Measurements from ENCODE around the gene KHDRBS1.
"Not testable (repeated sequence)": the region's sequence is repeated elsewhere in the genome, so short reads cannot be mapped to it uniquely, and the experiment has no call there.

KHDRBS1 gene

GRCh38 chr1:32066489-32066873 is 52.8 kb downstream of the KHDRBS1 start:
- no peak for FAIRE-seq

DNA sequence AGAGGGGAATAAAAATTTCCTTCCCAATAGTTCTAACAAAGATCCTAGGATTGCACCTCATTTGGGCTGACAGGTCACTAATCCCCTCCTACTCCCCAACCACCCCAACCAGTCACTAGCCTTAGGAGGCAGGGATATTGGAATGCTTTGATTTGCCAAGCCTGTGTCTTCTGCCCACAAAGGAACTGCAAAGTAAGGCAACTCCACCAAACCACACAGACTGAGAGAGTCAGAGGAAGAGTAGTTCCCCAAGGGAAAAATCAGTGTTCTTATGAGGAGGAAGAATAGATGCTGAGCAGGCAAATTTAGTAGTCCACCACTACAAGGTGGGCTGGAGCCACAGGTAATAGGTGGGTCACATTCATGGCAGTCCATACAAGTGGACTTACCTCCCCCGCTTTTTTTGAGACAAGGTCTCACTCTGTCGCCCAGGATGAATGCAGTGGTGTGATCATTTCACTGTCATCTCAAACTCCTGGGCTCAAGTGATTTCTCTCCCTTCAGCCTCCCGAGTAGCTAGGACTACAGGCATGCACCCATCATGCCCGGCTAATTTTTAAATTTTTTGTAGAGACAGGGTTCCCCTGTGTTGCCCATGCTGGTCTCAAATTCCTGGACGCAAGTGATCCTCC is 55.4 kb downstream of the KHDRBS1 start:
- no peak for FAIRE-seq

DNA sequence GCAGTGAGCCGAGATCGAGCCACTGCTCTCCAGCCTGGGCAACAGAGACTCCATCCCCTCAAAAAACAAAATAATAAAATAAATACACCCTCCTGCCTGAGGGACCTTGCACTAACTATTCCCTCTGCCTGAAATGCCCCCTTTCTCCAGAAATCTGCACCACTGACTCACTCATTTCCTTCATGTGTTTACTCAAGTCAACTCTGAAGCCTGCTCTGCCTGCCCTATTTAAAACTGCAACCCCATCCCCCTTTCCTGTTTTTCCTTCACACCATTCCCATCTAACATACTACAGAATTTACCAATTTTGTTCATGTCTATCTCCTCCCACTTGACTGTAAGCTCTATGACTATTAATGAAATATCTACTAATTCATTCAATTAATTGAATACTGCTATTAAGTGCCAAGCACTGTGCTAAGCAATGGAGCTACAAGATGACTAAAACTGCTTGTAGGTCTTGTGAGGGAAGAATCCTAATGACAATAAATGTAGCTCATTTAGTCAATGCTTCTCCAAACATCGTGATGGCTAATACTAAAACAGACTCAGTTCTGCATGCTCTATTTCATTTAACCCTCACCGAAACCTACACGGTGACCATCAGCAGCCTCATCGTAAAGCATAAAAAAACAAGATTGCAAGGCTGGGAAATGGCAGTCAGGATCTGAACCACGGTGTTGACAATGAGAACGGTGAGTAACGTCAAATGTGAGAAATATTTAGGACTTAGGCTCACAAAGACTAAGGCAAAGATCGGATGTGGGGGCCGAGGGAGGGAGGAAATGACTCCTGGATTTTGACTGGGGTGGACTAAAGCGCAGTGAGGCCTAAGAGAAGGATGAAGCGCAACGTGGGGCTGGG is 58.3 kb downstream of the KHDRBS1 start:
- FAIRE-seq = no peak

GRCh38 chr1:32072622-32073298 is 59.1 kb downstream of the KHDRBS1 start, which contains the start of gene TMEM39B:
Gene TMEM39B (plus strand): TSS chr1:32072939. CDS start chr1:32073048, 109 bp downstream.
- no peak for FAIRE-seq

GRCh38 chr1:32073299-32074229 is 59.9 kb downstream of the KHDRBS1 start:
- no peak for FAIRE-seq

- no peak for FAIRE-seq
Observed at GRCh38 chr1:32074841-32075240, 61.2 kb downstream of the KHDRBS1 start.

DNA sequence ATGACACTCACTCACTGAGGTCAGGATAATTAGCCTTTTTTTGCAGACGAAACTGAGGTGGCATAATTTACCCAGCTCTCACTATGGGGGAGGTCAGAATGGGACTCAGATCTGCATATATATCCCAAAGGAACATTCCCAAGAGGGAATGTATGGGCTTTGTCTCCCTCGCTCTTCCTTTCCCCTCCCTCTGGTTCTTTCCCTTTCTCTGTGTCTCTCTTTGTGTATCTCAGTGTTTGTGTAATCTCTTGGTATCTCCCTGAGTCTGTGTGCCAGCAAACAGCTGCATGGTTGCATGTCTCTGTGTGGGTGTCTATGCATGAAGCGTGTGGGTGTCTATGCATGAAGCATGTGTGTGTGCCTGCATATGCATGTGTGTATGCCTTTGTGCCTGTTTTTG is 63.8 kb downstream of the KHDRBS1 start:
- no peak for FAIRE-seq

- FAIRE-seq = no peak
Observed at GRCh38 chr1:32082022-32082421, 68.4 kb downstream of the KHDRBS1 start.

- FAIRE-seq = not testable (repeated sequence)
Observed at GRCh38 chr1:32086381-32086780, 72.7 kb downstream of the KHDRBS1 start.

GRCh38 chr1:32091176-32091575 is 77.5 kb downstream of the KHDRBS1 start:
- FAIRE-seq = no peak

GRCh38 chr1:32091591-32091990 is 77.9 kb downstream of the KHDRBS1 start:
- no peak for FAIRE-seq
